Suprapubic skin (tissue), 4 donors: ENCODE results near the gene CPT2. TPM values are rescaled to one million over a fixed set of nuclear protein-coding genes. Genes with fewer than 3 reads are reported as not detected.

Source experiments
- DNase-seq, 2 donors: peaks; one replicate each; pipeline ENCODE4 v3.0.0-alpha.2; 2019; ENCODE audit warnings: low spot score in 2 of 2
- H3K27ac ChIP-seq: fragments of 200-600 bp; sonication (generic); one replicate; pipeline ENCODE4 v1.5.1; 2019
- H3K27me3 ChIP-seq: fragments of 200-600 bp; sonication (generic); one replicate; pipeline ENCODE4 v1.5.1; 2019
- H3K36me3 ChIP-seq: fragments of 200-600 bp; sonication (generic); one replicate; pipeline ENCODE4 v1.5.1; 2019
- H3K4me1 ChIP-seq: fragments of 200-600 bp; sonication (generic); one replicate; pipeline ENCODE4 v1.5.1; 2019
- H3K4me3 ChIP-seq: fragments of 200-600 bp; sonication (generic); one replicate; pipeline ENCODE4 v1.5.1; 2019; ENCODE audit warnings: mild to moderate bottlenecking
- H3K9me3 ChIP-seq: fragments of 200-600 bp; sonication (generic); one replicate; pipeline ENCODE4 v1.5.1; 2019
- EP300 ChIP-seq: sonication (generic); formaldehyde crosslinking; IDR thresholded peaks from one replicate; pipeline ENCODE4 v1.6.1; 2017; ENCODE audit warnings: antibody characterized with exemption
- POLR2A ChIP-seq, 2 donors: fragments of 450-650 bp; IDR thresholded peaks; one replicate each; pipeline ENCODE4 v1.6.1; 2017; ENCODE audit warnings: antibody characterized with exemption in 2 of 2, mild to moderate bottlenecking in 2 of 2, moderate library complexity in 2 of 2
- POLR2AphosphoS5 ChIP-seq, 3 donors: sonication (generic); formaldehyde crosslinking; IDR thresholded peaks; one replicate each; pipeline ENCODE4 v1.6.1; 2017; ENCODE audit warnings: antibody characterized with exemption in 3 of 3
- WGBS: methylation state at CpG from one replicate; pipeline ENCODE4 v1.1.5; 2018; 5-methylcytosine and 5-hydroxymethylcytosine counted together
- total RNA-seq, 4 donors: library from RNA; depleted of rRNA; stranded (reverse); fragments of >200 nt; gene quantifications; one replicate each; pipeline ENCODE4 v1.1.0, GENCODE V29; 2016
- TF ChIP-seq, protein P1 (sequence below), 2 donors: fragments of 200-600 bp in 1 of 2; fragments of 450-650 bp in 1 of 2; sonication (generic) in 1 of 2; IDR thresholded peaks; one replicate each; pipeline ENCODE4 v1.5.1; 2016 to 2019; ENCODE audit warnings: antibody characterized with exemption in 2 of 2, mild to moderate bottlenecking in 1 of 2, moderate library complexity in 1 of 2

The CPT2 gene
- total RNA-seq, 4 donors from 2014 or later: 26.1 to 30.4 (median 29.5) TPM

GRCh38 chr1:53155945-53156344, 40.7 kb upstream of the CPT2 start:
- Histone ChIP-seq H3K36me3 (no peaks in the 10 kb centered on the region), H3K27me3 (no peaks in the 10 kb centered on the region), H3K9me3 (no peaks in the 10 kb centered on the region), H3K4me3 (no peak overlapping the region), H3K4me1 (no peaks in the 10 kb centered on the region), H3K27ac (no peak overlapping the region)
- no peak for TF ChIP-seq EP300
- no peak for TF ChIP-seq POLR2AphosphoS5 (IDR thresholded peaks at IDR 0.05)
- no peak for TF ChIP-seq POLR2A (IDR thresholded peaks at IDR 0.05)
- TF ChIP-seq, protein P1, sequence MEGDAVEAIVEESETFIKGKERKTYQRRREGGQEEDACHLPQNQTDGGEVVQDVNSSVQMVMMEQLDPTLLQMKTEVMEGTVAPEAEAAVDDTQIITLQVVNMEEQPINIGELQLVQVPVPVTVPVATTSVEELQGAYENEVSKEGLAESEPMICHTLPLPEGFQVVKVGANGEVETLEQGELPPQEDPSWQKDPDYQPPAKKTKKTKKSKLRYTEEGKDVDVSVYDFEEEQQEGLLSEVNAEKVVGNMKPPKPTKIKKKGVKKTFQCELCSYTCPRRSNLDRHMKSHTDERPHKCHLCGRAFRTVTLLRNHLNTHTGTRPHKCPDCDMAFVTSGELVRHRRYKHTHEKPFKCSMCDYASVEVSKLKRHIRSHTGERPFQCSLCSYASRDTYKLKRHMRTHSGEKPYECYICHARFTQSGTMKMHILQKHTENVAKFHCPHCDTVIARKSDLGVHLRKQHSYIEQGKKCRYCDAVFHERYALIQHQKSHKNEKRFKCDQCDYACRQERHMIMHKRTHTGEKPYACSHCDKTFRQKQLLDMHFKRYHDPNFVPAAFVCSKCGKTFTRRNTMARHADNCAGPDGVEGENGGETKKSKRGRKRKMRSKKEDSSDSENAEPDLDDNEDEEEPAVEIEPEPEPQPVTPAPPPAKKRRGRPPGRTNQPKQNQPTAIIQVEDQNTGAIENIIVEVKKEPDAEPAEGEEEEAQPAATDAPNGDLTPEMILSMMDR (IDR thresholded peaks at IDR 0.05): no peak
- DNase-seq: no peak
- WGBS: 89% methylated on average over 7 of the region's 7 CpGs

DNA sequence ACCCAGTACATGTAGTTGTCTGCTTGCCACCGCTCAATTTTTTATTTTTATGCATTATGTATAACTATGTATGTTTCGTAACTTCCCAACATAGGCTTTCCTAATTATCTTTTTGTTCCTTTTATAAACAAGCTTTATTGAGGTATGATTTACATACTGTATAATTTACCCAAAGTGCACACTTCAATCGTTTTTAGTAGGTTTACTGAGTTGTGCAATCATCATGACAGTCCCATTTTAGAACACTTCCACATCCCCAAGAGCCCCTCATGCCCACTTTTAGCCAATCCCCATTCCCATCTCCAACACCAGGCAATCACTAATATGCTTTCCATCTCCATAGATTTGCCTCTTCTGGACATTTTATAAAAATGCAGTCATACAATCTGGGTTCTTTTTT, 39.8 kb upstream of the CPT2 start:
- Histone ChIP-seq H3K36me3 (no peaks in the 10 kb centered on the region), H3K9me3 (no peaks in the 10 kb centered on the region), H3K4me3 (no peak overlapping the region), H3K27ac (no peak overlapping the region), H3K27me3 (no peaks in the 10 kb centered on the region), H3K4me1 (no peaks in the 10 kb centered on the region)
- 77% methylated on average over 3 of the region's 3 CpGs for WGBS
- TF ChIP-seq POLR2AphosphoS5 (IDR thresholded peaks at IDR 0.05) (no peak), POLR2A (IDR thresholded peaks at IDR 0.05) (no peak), EP300 (no peak)
- TF ChIP-seq, protein P1 (IDR thresholded peaks at IDR 0.05): no peak
- DNase-seq: no peak

DNA sequence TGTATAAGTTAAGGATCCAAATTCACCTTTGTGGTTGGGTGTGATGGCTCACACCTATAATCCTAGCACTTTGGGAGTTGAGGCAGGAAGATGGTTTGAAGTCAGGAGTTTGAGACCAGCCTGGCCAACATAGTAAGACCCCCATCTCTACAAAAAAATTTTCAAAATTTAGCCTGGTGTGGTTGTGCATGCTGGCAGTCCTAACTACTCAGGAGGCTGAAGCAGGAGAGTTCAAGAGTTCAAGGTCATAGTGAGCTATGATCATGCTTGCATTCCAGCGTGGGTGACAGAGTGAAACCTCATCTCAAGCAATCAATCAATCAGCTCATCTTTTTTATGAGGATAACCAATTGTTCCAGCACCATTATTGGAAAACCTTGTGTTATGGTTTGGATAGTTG, 37.7 kb upstream of the CPT2 start:
- 71% methylated on average over 1 of the region's 1 CpG for WGBS
- Histone ChIP-seq H3K9me3 (no peaks in the 10 kb centered on the region), H3K4me1 (no peaks in the 10 kb centered on the region), H3K4me3 (no peak overlapping the region), H3K27me3 (no peaks in the 10 kb centered on the region), H3K27ac (no peak overlapping the region), H3K36me3 (no peaks in the 10 kb centered on the region)
- DNase-seq: no peak
- TF ChIP-seq POLR2A (IDR thresholded peaks at IDR 0.05): no peak
- no peak for TF ChIP-seq EP300
- TF ChIP-seq, protein P1 (IDR thresholded peaks at IDR 0.05): no peak
- TF ChIP-seq POLR2AphosphoS5 (IDR thresholded peaks at IDR 0.05): no peak

GRCh38 chr1:53160924-53161378, 35.7 kb upstream of the CPT2 start:
- H3K4me1 ChIP-seq: no peaks in the 10 kb centered on the region
- WGBS: 100% methylated on average over 1 of the region's 2 CpGs
- H3K9me3 ChIP-seq: no peaks in the 10 kb centered on the region

GRCh38 chr1:53162621-53163020, 34.0 kb upstream of the CPT2 start:
- H3K4me1 ChIP-seq: no peaks in the 10 kb centered on the region
- H3K27ac ChIP-seq: no peak overlapping the region
- TF ChIP-seq, protein P1 (IDR thresholded peaks at IDR 0.05): no peak
- TF ChIP-seq POLR2AphosphoS5 (IDR thresholded peaks at IDR 0.05) (no peak), EP300 (no peak), POLR2A (IDR thresholded peaks at IDR 0.05) (no peak)
- no peaks in the 10 kb centered on the region for H3K9me3 ChIP-seq
- H3K36me3 ChIP-seq: no peaks in the 10 kb centered on the region
- H3K27me3 ChIP-seq: no peaks in the 10 kb centered on the region
- H3K4me3 ChIP-seq: no peak overlapping the region
- no peak for DNase-seq
- 79% methylated on average over 5 of the region's 5 CpGs for WGBS

More at GRCh38 chr1:53160924-53161378, 35.7 kb upstream of the CPT2 start:
- TF ChIP-seq, protein P1 (IDR thresholded peaks at IDR 0.05): no peak
- TF ChIP-seq EP300 (no peak), POLR2A (IDR thresholded peaks at IDR 0.05) (no peak), POLR2AphosphoS5 (IDR thresholded peaks at IDR 0.05) (no peak)
- Histone ChIP-seq H3K27ac (no peak overlapping the region), H3K4me3 (no peak overlapping the region), H3K36me3 (no peaks in the 10 kb centered on the region), H3K27me3 (no peaks in the 10 kb centered on the region)
- no peak for DNase-seq
